ENCODE data around the gene ISYNA1. TPM values are rescaled to one million over a fixed set of nuclear protein-coding genes. Genes with fewer than 3 reads are reported as not detected.

The ISYNA1 gene
- total RNA-seq, 1 experiment from 2014 or later = 6.8 TPM

DNA sequence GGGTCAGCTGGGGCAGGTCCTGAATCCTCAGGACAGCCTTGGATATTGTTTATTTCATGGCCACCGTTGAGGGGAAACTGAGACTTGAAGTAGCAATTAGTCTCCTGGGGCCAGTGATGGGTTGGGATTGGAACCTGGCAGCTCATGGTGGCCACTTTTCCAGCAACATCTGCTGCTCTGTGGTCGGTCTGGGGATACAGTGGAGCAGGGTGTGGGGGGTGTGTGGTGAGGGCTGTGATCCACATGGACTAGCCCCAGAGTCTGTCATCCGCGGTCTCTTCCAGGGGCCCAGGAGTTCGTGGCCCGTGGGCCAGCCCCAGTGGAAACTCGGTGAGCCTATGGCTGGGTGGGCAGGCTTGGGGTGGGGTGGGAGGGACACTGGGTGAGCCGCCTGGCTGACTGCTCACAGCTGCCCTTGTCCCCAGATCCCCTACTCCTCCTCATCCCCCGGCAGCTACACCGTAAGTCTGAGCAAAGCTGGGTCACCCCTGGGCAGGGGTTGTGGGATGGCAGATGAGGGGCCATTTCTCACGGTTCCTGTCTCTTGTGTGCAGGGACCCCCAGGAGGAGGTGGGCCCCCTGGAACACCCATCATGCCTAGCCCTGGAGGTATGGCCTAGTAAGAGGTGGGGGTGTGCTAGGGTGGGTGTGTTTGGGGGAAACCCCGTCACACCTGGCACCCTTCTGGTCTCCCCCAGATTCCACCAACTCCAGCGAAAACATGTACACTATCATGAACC, 5.5 kb downstream of the ISYNA1 start:
- intact Hi-C loops (cut with micrococcal nuclease) = no loop called here
- Mint-ChIP-seq H3K36me3 (ENCODE audit: insufficient read depth, unreplicated experiment) (peaks cover 17% of the 10 kb centered on the region), H3K4me3 (ENCODE audit: unreplicated experiment) (no peak overlapping the region), H3K27me3 (ENCODE audit: insufficient read depth, unreplicated experiment) (no peaks in the 10 kb centered on the region), H3K4me1 (ENCODE audit: insufficient read depth, unreplicated experiment) (no peaks in the 10 kb centered on the region), H3K27ac (ENCODE audit: low read depth, unreplicated experiment) (no peak overlapping the region), H3K9me3 (ENCODE audit: unreplicated experiment) (no peaks in the 10 kb centered on the region)
- CTCF ChIA-PET = interaction anchor here (0.5 to 0.6 kb wide), 2 partner anchors 18 to 47 kb away, joined by 4 to 5 read pairs; partner anchors contain the start of gene GDF15
- DNase-seq (ENCODE audit: unreplicated experiment) = no peak
- BruUV-seq (replicated peaks) = no TSS peak
- TF ChIP-seq, protein P1, sequence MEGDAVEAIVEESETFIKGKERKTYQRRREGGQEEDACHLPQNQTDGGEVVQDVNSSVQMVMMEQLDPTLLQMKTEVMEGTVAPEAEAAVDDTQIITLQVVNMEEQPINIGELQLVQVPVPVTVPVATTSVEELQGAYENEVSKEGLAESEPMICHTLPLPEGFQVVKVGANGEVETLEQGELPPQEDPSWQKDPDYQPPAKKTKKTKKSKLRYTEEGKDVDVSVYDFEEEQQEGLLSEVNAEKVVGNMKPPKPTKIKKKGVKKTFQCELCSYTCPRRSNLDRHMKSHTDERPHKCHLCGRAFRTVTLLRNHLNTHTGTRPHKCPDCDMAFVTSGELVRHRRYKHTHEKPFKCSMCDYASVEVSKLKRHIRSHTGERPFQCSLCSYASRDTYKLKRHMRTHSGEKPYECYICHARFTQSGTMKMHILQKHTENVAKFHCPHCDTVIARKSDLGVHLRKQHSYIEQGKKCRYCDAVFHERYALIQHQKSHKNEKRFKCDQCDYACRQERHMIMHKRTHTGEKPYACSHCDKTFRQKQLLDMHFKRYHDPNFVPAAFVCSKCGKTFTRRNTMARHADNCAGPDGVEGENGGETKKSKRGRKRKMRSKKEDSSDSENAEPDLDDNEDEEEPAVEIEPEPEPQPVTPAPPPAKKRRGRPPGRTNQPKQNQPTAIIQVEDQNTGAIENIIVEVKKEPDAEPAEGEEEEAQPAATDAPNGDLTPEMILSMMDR (IDR thresholded peaks at IDR 0.05; ENCODE audit: unreplicated experiment) = no peak
- POLR2A ChIA-PET = interaction anchor here (0.7 to 1.3 kb wide), 2 partner anchors 12 to 31 kb away, joined by 3 to 6 read pairs; no protein-coding TSS in a partner anchor

DNA sequence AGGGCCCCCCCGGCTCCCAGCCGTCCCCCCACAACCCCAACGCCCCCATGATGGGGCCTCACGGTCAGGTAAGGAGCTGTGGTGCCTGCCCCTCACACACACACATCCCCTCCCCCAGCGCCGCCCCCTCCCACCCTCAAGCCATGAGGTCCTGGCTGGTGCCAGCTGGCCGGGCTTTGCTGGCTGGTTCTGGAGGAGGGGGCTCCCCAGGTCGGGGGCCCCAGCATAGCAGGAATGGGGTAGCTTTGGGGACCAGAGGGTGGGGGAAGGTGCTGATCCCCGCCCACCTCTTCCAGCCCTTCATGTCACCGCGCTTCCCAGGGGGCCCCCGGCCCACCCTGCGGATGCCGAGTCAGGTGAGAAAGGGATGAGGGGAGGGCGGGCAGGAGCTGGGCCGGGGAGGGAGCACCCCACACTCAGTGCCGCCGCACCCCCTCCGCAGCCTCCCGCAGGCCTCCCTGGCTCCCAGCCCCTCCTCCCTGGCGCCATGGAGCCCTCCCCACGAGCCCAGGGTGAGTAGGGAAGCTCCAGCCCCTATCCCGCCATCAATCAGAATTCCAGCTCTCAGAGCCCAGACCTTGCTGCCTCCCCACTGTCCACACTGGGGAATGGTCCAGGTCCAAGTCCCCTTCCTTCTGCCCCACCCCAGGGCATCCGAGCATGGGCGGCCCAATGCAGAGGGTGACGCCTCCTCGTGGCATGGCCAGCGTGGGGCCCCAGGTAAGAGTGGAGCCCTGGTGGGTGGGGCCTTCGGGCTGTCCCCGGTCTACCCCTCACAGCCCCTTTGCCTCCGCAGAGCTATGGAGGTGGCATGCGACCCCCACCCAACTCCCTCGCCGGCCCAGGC, 6.4 kb downstream of the ISYNA1 start:
- intact Hi-C loops (cut with micrococcal nuclease) = no loop called here
- DNase-seq (ENCODE audit: unreplicated experiment) = no peak
- Mint-ChIP-seq H3K4me3 (ENCODE audit: unreplicated experiment) (no peak overlapping the region), H3K27ac (ENCODE audit: low read depth, unreplicated experiment) (no peak overlapping the region), H3K36me3 (ENCODE audit: insufficient read depth, unreplicated experiment) (peaks cover 13% of the 10 kb centered on the region), H3K4me1 (ENCODE audit: insufficient read depth, unreplicated experiment) (no peaks in the 10 kb centered on the region), H3K27me3 (ENCODE audit: insufficient read depth, unreplicated experiment) (no peaks in the 10 kb centered on the region), H3K9me3 (ENCODE audit: unreplicated experiment) (no peaks in the 10 kb centered on the region)
- TF ChIP-seq, protein P1 (IDR thresholded peaks at IDR 0.05; ENCODE audit: unreplicated experiment) = no peak
- POLR2A ChIA-PET = interaction anchor here (1.3 kb wide), 1 partner anchor 12 kb away, joined by 6 read pairs; no protein-coding TSS in a partner anchor
- BruUV-seq (replicated peaks) = no TSS peak
- CTCF ChIA-PET = interaction anchor here (0.5 to 0.6 kb wide), 2 partner anchors 19 to 46 kb away, joined by 4 to 5 read pairs; partner anchors contain the start of gene GDF15

DNA sequence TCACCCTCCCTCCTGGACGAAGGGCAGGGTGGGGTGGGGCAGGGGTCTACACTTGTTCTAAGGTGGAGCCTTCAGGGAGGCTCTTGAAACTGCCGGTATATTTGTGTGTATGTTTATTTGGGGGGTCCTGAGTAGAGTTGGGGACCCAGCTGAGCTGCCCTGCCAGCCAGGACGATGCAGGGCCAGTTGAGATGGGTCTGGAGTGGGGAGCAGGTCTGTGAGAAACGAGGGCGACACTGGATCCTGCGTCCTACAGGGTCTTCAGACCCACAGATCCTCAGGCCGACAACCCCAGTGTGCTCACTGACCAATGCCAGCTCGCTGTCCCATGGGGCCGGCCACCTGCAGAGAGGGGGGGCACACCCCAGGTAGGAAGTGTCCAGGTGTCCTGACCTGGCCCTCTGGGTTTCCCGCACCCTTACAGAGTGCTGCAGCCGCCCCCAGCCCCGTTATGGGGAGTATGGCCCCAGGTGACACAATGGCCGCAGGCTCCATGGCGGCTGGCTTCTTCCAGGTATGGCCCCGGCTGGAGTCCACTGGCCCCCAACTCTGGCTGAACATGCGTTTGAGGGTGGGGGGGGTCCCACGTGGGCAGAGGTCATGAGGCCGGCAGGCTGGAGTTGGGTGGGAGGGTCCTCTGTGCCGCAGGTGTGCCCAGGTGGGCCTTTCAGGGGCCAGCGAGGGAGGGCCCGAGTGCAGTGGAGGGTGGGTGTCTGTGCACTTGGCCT, 7.4 kb downstream of the ISYNA1 start:
- POLR2A ChIA-PET = no interaction called here
- no peaks in the 10 kb centered on the region for H3K27me3 Mint-ChIP-seq (ENCODE audit: insufficient read depth, unreplicated experiment)
- DNase-seq (ENCODE audit: unreplicated experiment) = no peak
- no peaks in the 10 kb centered on the region for H3K9me3 Mint-ChIP-seq (ENCODE audit: unreplicated experiment)
- intact Hi-C loops (cut with micrococcal nuclease) = no loop called here
- CTCF ChIA-PET = interaction anchor here (0.7 kb wide), 1 partner anchor 435 kb away, joined by 4 read pairs; no protein-coding TSS in a partner anchor
- no peak overlapping the region for H3K4me3 Mint-ChIP-seq (ENCODE audit: unreplicated experiment)
- TF ChIP-seq, protein P1 (IDR thresholded peaks at IDR 0.05; ENCODE audit: unreplicated experiment) = no peak
- H3K4me1 Mint-ChIP-seq (ENCODE audit: insufficient read depth, unreplicated experiment) = peaks cover 7% of the 10 kb centered on the region
- no peak overlapping the region for H3K27ac Mint-ChIP-seq (ENCODE audit: low read depth, unreplicated experiment)
- peaks cover 7% of the 10 kb centered on the region for H3K36me3 Mint-ChIP-seq (ENCODE audit: insufficient read depth, unreplicated experiment)
- no TSS peak for BruUV-seq (replicated peaks)
